Right renal pelvis (tissue), 4 donors: ENCODE data around the gene SLC13A3. TPM values are rescaled to one million over a fixed set of nuclear protein-coding genes. Genes with fewer than 3 reads are reported as not detected.

Source experiments
- DNase-seq, 4 donors: peaks; one replicate each; pipeline ENCODE4 v3.0.0-alpha.2; 2013; ENCODE audit warnings: low read depth in 4 of 4, low spot score in 3 of 4, missing footprints in 1 of 4
- polyA plus RNA-seq, 4 donors: library from polyadenylated mRNA; unstranded; fragments of 120-200 nt; gene quantifications; one replicate each; pipeline ENCODE4 v1.2.1, GENCODE V29; 2013; ENCODE audit not compliant: insufficient read length in 4 of 4

The SLC13A3 gene
- polyA plus RNA-seq, 4 donors, result 10.2 to 29.1 (median 16.3) TPM

DNA sequence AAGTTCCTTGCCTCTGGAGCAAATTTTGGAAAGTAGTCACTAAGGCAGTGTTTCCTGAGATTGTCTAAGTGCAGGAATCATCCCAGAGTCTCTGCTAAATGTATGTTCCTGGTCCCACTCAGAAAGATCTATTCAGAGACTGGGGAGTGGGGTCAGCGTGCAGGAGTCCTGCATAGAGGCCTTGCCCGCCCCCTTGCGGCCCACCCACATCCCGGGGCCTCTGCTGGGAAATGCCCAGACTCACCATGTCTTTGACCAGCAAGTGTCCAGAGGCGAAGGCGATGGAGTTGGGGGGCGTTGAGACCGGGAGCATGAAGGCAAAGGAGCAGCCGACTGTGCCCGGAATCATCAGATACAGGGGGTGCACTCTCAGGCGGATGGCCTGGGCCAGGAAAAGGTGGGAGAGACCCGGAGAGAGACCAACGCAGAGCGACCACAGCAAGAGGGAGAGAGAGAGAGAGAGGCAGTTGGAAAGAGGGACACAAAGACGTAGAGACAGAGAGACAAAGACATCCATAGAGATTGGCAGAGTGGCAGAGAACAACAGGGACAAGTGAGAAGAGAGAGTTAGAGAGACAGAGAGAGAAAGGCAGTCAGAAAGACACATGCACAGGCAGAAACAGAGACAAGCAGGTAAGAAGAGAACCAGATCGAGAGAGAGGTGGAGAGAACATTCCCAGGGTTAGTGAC, 87.9 kb downstream of the SLC13A3 start:
- no peak for DNase-seq

DNA sequence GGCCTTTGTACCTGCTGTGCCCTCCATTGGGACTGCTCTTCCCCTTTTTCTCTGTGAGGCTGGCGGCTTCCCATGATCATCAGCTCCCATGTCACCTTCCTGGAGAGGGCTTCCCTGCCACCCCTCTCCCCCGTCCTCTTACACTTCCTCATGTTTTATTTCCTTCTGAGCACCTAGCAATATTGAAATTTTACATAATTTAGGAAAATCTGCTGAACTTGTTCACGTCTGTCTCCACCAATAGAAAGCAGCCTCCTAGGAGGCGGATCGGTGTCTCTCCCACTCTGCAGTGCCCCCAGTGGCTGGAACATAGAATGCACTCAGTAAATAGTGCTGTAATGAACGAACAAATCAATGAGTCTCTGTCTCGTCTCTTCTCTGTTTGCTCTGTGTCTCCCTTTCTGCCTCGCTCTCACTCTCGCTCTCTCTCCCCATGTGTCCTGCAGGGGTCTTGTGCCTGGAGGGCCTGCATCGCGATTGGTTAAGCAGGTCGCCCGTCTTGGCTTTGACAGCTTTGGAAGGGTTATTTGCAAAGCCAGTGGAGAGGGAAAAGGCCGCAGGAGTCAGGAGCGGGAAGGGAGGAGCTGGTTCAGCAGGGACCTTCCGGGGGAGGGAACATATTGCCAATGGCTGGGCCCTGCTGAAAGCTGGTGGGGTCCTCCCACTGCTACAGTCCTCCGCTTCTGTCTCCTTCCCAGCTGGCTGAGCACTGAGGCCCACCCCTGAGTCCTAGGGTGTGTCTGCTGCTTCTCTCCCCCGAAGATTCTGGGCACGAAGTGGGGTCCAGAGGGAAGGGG, 88.7 kb downstream of the SLC13A3 start:
- peak; percentile 71 to 80 (median 76) for DNase-seq

DNA sequence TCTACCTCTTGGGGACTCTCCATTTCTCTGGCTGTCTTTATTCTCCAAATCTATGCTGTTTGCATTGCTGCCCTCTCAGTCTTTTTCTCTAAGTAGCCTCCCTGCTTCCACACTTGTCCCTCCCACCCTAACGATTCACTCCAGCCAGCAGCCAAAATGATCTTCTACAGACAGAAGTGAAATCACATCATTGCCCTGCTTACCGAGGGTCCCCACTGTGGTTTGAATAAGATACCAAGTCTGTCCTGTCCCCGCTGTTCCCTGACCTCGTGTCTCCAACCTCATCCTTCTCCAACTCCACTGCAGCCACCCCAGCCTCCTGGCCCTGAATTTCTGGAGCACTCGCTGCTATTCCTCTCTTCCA, 89.3 kb downstream of the SLC13A3 start:
- no peak for DNase-seq

DNA sequence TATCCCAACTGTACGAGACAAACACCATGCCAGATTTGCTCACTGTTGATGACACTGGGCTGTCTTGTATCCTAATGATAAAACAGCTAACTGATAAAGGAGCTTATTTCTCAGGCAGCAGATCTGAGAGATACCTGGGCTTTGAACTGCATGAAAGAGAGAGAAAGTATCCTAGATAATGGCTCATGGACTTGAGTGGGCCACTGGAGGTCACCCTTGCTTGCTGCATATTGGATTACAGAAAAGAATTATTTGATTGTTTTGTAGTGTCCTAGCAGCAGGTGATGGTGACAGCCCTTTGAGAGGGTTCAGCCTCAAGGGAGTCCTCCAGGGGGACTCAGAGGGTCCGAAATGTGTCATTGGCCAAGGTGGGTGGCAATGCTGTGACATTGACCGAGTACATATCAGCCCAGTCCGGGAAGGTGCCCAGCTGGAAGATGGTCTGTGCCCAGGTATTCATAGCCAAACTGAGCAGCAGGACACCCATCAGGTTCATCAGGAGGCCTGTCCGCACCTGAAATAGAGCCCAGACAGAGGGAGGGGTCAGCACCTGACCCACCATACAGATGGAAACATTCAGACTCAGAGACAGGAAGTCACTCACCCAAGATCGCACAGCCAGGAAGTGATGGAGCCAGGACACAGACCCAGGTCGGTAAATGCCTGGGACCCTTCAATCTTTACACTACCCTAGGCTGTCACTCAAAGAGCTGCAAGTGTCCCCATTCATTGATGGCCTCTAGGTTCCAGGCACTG, 91.4 kb downstream of the SLC13A3 start:
- no peak for DNase-seq

DNA sequence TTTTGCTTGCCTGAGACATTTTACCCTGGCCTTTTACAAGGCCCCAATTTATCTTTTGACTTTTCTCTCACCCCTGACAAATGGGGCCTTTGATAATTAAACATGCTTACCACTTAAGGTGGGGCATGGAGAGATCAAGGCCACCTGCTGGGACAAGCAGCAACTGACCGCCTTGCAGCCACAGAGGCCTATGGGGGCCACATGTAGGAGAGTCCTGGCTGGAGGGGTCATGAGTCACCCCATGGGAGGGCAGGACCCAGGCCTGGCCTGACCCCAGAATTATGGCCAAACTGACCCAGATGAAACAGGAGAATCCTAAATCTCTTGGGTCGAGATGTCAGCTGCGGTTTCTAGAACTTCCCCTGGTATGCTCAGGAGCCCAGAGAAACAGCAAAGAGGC, 92.3 kb downstream of the SLC13A3 start:
- no peak for DNase-seq

DNA sequence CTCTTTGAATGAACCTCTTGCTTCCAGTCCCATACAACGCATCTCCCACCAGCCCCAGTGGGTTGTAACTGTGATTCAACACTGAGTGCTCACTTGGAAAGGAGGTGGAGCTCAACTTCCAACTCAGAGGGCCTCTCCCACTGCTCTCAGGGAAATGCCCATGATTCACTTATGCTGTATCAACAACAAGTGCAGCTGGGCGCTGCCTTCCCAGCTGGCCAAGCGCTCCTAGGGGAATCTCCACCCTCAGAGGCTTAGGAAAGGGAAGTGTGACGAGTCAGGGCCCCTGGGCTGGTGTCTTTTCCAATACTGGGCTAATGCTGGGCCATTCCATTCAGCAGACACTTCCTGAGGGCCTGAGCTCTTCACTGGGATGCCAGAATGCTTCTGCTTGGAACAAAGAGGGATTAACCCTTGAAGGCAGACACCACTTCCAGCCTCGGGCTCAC, 92.7 kb downstream of the SLC13A3 start:
- DNase-seq, result no peak

DNA sequence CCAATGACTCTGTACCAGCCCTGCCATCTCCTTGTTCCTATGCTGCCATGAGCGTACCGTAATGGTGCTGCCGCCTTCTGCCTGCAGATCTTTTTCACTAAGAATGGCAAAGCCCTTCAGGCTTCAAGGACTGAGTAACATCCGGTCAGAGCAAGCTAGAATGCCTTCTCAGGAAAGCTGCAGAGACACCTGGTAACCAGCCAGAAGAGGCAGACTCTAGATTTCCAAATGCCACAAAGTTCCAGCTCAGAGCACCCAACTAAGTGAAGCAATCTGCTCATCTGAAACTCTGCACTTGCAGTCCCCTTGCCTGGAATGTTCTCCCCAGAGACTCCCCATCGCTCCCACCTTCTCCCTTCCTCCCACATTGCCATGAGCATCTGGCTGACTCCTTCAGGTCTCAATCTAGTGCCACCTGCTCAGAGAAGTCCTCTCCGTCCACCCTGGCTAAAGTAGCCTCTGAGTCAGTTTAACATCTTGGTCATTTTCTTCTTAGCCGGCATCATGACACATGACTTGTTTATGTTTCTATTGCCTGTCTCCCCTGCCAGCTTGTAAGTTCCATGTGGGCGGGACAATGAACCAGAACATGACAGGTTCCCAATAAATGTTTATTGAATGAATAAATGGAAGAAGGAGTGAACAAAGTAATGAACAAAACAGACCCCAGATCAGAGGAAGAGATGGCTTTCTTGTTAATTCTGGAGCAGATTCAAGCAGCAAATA, 93.9 kb downstream of the SLC13A3 start:
- no peak for DNase-seq

DNA sequence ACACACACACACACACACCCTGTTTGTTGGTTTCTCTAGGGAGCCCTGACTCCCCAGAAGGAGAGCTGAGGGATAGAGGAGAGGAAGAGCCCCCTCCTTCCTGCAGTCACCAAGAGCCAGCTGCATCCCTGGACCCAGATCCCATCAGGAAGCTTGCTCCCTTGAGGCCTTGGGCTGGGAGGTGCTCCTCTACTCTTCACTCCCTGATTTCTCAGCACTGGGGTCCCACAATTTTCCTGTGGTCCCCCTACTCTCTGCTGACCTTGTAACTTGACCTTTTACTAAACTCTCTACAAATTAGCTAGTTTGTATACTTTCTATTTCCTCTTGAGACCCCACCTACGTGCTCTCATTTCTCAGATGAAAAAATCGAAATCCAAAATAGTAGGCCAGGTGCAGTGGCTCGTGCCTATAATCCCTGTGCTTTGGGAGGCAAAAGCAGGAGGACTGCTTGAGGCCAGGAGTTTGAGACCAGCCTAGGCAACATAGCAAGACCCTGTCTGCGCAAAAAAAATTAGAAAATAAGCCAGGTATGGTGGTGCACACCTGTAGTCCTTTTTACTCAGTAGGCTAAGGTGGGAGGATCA, 95.8 kb downstream of the SLC13A3 start:
- DNase-seq, result no peak

DNA sequence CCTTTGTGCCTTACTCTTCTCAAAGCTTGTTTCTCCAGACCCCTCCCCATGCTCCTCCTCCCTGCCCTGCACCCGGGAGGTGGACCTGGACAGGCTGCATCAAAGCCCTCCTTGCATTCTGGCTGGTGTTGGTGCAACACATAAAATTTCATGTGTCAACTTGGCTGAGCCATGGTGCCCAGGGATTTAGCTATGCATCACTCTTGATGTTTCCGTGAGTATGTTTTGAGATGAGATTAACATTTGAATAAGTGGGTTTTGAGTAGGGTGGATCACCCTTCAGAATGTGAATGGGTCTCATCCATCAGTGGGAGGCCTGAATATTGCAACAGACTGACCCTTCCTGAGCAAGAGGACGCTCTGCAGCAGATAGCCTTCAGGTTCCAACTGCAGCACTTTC, 96.4 kb downstream of the SLC13A3 start:
- DNase-seq, result no peak

DNA sequence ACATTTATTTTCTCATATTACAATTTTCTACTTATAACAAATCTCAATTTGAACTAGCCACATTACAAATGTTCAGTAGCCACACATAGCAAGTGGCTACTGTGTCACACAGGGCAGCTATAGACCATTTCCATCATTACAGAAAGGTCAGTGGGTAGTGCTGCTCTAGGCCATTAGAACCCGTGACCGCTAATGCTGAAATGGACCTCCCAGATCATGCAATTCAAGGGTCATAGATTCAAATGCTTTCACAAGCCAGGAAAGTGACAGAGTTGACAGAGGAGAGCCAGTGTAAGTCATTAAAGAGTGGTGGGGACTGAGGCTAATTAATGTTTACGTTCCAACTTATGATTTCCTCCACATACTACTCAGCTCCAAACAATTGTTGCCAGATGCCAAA, 97.3 kb downstream of the SLC13A3 start:
- DNase-seq, result no peak

DNA sequence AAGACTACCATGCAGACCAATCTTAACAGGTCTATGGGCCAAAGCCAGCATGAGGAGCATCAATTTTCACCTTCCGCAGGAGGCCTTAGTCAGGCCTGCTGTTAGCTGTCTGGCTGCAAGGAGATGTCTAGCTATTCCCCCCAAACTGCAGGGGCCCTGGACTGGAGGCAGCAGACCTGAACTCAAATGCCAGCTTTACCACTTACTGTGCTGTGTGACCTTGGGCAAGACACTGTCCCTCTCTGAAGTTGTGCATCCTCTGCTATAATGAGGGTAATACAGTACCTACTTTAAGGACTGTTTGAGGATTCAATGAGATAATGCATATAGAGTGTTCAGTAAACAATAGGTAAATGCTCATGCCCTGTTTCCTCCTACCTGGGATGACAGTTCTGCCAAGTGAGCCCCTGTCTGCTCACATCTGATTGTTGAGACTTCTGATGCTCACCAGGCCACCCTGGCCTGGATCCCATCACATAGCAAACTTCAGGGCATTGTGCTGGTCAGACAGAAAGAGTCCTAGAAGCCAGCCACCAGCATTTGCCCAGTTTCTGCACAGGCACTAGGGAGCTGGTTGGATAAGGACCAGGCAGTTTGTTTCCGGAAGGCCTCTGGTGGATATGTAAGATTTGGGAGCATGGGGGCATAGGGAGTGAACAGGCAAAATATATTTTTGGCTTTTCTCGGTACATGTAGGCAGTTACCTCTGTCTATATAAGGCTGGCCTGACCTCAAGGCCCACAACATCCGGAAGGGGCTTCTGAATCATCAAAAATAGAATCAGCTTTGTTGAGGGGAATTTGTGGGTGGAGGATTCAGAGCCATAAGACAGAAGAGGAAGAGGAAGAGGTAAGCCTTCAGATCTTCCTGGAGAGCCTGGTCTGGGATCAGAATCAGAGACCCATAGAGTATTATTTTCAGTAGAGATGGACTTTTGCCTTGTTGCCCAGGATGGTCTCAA, 98.5 kb downstream of the SLC13A3 start:
- DNase-seq, result no peak

DNA sequence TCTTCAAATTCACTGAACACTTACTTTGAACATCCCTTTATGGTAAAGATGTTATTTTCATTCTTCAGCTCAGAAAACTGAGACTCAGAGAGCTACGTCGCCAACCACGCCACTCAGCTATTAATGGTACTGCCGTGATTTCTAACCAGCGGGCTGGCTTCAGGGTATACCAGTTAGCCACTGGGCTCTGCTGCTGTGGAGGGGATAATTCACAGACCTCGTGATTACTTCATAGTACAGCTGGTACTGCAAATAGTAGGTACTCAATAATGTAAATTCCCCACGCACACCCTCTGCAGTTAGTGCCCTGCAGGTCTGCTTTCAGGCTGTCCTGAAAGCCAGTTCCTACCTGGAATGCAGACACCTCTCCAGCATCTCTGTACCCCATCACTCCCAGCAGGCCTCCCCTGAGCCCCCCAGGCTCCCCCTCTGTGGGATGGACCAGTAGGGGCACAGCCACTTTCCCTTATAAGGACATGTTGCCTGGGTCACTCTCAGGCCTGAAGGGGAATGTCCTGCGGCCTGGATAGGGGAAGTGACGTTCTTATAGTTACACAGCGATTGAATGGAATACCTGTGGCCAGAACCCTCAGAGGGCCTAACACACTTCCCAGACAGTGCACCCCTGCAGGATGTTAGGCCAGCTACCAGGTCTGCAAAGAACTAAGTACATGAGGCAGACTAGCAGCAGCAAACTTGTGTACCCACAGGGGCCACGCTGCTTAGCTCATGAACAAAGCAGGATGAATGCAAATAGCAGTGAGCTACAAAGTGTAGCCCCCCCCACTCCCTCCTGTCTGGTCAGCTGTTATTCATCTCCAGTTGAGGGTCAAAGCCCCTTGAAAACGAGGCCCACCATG, 99.5 kb downstream of the SLC13A3 start:
- DNase-seq, result no peak

DNA sequence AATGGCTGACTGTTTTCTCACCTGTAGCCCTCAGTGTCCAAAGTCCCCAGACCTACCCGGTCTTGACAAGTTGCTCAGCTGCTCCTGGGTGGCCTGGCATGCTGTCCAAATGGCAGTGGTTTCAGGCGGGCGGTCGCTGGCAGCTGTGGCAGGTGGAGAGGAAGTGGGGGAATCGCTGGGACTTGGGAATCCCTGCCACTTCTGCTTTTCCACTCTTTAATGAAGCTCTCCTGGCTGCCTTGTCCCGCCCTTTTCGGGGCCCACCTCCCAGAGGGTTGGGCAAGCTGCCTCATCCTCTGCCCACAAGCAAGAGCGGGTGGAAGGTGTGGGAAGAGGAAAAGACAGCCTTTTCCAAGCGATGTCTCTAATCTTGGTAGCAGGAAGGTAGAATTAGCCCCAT, 100.8 kb downstream of the SLC13A3 start, which contains the start of gene OCSTAMP:
OCSTAMP (minus strand) TSS at position 194 of the 400 bp plus-strand sequence; CDS start at position 100, 94 bp downstream.
- no peak for DNase-seq

DNA sequence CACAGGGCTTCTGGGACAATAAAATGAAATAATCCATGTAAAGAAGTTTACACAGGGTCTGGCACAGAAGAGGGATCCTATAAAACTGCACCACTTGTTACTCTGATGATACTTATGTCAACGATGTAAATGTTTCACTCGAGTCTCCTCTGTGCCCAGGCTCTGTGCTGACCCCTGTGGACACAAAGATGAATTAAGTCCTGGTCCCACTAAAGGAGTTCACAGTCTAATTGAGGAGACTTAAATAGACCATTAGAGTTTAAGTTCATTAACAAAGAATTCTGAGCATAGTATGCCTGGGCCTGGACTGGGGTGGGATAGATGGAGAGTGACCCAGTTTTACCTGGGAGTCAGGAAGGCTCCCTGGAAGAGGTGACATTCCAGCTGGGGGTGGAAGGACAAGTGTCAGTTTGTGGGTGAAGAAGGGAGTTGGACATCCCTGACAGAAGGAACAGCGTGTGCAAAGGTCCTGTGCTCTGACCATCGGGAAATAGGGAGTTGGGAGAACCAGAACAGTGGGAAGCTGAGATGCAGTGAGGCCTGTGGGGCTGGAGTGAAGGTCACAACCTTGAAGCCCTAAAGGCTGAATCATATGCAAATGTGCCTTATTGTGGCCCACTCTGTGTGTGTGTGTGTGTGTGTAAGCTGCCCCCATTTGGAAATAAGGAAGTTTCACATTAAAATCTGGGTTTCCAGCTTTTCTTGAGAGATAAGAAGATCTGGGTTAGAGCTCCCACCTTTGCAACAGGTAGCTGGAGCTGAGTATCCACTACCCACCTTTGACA, 101.9 kb downstream of the SLC13A3 start:
- DNase-seq, result no peak

DNA sequence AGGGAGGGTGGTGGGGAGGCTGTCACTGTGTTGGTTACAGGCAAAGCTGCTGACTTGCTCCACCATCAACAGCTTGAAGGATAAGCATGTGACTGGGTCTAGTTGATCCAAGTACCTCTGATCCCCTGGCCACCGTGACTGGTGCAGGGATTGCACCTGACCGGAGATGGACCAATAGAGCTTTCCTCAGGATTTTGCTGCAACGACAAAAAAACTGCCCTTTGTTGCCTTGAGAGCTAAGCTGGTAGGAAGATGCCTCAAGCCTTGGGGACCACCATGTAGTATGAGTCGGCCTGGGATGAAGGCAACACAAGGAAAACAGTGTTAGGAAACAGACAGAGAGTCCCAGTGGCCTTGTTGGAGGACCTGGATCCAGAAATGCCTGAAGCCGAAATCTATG, 102.6 kb downstream of the SLC13A3 start:
- DNase-seq, result no peak

DNA sequence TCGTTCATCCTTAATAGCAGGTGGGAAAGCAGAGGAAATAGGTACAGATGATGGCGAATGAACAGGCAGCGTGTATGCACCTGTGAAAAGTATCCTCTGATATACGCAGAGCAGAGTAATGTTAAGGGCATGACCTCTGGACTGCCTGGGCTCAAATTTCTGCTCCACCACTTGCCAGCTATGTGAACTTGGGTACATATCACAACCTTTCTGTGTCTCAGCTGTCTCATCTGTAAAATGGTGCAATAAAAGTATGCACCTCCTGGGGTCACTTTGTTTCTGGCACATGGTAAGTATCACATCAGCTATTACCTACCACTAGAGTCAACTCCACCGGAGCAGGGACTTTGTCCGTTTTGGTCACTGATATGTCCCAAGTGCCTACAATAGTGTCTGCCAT, 103.3 kb downstream of the SLC13A3 start:
- DNase-seq, result no peak

DNA sequence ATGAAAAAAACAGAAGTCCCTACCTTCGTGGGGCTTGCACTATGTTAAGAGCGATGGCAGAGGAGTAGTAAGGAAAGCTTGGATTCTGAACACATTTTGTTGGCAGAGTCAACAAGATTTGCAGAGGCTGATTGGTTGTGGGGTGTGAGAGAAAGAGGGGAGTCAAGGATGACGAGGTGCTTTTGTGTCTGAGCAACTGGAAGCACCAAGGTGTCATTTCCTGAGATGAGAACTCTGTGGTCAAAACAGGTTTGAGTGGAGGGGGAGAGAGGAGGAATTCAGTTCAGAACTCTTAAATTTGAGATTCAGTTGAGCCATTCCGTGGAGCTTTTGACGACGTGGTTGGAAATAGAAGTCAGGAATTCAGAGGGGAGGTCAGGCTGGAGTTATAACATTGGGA, 104.3 kb downstream of the SLC13A3 start:
- no peak for DNase-seq
